Measurements from ENCODE around the gene SOBP.

The SOBP gene

DNA sequence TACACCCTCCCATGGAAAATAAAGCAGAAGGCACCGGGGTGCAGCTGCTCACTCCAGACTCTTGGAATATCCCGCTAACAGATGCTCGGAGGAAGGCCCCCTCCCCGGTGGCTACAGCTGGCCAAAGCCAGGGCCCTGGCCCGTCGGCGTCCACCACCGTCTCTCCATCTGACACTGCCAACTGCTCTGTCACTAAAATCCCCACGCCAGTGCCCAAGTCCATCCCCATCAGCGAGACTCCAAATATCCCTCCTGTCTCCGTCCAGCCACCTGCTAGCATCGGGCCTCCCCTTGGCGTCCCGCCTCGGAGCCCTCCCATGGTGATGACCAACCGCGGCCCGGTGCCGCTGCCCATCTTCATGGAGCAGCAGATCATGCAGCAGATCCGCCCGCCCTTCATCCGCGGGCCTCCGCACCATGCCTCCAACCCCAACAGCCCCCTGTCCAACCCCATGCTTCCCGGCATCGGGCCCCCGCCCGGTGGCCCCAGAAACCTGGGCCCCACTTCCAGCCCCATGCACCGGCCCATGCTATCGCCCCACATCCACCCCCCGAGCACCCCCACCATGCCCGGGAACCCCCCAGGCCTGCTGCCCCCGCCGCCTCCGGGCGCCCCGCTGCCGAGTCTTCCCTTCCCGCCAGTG is 143.9 kb downstream of the SOBP start:
- no peak for FAIRE-seq

DNA sequence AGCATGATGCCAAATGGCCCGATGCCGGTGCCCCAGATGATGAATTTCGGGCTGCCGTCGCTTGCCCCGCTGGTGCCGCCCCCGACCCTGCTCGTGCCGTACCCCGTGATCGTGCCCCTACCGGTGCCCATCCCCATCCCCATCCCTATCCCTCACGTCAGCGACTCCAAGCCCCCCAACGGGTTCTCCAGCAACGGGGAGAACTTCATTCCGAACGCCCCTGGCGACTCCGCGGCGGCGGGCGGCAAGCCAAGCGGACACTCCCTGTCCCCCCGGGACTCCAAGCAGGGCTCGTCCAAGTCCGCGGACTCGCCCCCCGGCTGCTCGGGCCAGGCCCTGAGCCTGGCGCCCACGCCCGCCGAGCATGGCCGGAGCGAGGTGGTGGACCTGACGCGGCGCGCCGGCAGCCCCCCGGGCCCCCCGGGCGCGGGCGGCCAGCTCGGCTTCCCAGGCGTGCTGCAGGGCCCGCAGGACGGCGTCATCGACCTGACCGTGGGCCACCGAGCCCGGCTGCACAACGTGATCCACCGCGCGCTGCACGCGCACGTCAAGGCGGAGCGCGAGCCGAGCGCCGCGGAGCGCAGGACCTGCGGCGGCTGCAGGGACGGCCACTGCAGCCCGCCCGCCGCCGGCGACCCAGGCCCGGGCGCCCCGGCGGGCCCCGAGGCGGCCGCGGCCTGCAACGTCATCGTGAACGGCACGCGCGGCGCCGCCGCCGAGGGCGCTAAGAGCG is 144.6 kb downstream of the SOBP start:
- DNase-seq (ENCODE audit: insufficient read length, low spot score) (no peak), FAIRE-seq (no peak)

More for the DNA sequence above, 143.9 kb downstream of the SOBP start:
- no peak for DNase-seq (ENCODE audit: insufficient read length, low spot score)

DNA sequence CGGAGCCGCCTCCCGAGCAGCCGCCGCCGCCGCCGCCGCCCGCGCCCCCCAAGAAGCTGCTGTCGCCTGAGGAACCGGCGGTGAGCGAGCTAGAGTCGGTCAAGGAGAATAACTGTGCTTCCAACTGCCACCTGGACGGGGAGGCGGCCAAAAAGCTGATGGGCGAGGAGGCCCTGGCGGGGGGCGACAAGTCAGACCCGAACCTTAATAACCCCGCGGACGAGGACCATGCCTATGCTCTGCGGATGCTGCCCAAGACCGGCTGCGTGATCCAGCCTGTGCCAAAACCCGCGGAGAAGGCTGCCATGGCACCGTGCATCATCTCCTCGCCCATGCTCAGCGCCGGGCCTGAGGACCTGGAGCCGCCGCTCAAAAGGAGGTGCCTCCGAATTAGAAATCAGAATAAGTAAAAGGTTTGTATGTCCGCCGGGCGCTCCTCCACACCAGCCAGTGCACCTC is 145.2 kb downstream of the SOBP start:
- no peak for DNase-seq (ENCODE audit: insufficient read length, low spot score)
- FAIRE-seq, result no peak

DNA sequence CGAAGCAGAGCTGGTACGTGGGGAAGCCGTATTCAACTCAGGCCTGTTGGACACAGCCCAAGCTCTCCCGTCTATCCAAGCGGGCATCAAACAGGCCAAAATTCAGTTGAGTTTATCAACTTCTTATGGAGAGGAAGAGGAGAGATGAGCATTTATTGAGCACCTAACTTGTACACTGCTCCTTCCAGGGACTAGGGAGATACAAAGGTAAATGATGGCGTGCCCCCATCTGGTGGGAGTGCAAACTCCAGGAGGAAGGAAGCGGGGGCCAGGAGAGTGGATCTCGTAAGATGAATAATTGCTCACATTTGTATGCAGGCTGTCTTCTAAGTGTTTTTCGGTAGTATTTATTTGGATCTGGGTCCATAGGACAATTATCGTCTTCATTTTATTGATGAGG is 146.6 kb downstream of the SOBP start:
- DNase-seq (ENCODE audit: insufficient read length, low spot score) (no peak), FAIRE-seq (no peak)

DNA sequence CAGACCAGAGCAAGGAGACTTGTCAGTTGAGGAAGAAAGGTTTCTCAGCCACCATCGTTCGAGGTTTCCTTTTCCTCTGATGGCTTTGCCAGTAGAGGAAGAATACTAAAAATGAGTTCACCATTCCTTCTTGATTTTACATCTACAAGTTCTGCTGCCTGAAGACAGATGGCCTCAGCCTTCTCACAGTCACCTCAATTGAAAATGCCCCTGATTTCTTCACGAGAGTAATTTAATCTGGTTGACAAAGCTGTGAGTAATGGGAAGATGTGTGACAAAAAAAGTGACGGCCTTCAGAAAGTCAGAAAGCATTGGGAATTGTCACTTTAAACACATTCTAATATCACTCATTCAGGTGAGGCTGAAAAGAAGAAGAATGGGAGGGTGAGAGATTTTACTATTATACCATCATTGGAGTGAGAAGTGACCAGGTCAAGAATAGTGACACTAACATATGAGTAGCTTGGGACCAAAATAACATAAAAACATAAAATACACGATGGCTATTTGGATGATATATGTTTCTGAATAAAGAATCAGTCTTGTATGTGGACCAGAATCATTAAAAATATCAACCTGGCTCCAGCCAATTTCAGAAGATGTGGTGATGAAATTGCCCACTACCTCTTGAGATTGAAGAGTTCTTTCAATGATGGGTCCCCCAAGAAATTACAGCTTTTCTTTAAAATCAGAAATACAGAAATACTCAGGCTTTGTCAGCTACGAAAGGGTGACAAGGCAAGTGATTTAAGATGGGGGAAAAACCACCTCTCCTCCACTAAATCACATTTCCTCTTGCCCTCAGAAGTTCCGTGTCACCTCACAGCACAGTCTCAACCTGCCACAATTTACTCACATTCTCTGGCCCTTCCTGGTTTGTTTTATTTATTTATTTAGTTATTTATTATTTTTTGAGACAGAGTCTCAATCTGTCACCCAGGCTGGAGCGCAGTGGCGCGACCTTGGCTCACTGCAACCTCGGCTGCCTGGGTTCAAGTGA is 147.7 kb downstream of the SOBP start:
- DNase-seq (ENCODE audit: insufficient read length, low spot score), result no peak
- no peak for FAIRE-seq

DNA sequence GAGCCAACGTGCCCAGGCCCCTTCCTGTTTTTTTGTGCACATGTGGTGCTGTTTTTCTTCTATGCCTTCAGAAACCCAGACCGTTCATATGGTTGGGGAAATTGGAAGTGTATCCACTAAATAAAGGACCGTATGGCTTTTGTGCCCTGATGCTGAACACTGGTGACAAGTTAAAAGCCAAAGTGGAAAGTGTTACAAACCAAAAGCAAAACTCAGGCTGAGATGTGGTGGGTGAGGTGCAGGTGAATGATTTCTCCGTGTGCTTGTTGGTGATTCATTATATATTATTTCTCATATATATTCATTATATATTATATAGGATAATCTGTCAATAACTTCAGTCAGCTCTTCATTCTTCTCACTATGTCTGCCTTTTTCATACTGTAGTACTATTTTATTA is 148.6 kb downstream of the SOBP start:
- no peak for FAIRE-seq
- no peak for DNase-seq (ENCODE audit: insufficient read length, low spot score)

DNA sequence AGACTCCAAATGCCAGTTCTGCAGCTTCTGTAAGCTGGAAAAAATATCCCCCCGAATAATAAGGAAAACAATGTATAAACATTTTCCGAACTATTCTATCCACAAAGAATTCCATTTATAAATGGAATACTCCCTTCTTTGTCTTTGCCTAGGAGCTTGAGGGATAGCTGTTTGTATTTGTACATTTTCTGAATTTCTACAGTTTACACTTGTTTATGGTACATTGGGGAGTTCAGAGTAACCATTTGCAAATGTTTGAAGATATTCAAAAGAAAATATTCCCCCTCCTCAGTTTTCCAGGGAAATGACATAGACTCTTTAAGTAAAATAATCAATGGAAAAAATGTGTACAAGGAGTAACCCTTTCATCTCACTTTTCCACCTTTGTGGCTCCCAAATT is 149.6 kb downstream of the SOBP start:
- DNase-seq (ENCODE audit: insufficient read length, low spot score) (no peak), FAIRE-seq (no peak)

DNA sequence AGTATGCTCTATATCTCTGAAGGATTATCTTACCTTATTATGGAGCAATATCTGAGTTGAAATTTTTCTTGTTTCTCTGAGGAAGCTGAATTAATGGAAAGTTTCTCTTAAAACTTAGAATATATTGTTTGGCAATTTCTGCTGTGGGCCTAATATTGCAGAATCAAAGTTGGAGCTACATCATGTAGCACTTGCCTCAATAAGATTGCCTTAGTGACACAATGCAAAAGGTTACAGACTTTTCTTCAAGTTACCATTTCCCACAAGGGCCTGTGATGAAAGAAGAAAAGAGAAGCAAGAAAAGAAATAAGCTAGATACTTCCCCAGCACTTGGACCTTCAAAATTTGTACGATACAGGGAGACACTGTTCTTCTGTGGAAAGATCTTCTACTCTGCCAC is 151.2 kb downstream of the SOBP start:
- no peak for DNase-seq (ENCODE audit: insufficient read length, low spot score)
- FAIRE-seq, result no peak

DNA sequence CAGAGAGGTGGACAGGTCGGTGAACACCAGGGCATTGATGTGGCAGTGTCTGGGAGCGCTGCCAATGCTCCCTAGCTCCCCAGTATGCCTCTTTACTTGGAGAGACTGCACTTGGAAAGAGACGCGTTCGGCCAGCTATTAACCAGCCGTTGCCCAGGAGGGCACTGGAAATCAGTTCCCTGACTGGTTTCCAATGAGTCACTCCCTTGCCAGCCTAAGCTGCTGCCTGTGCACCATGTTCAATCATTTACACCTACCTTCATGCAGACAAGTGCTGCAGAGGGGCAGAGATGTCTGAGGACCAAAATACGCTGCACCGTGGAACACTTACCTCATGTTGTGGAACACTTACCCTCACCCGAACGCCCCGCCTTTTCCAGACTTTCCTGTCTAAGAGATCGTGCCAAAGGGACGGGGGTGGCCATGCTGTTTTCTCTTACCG is 151.6 kb downstream of the SOBP start:
- DNase-seq (ENCODE audit: insufficient read length, low spot score) (no peak), FAIRE-seq (no peak)

DNA sequence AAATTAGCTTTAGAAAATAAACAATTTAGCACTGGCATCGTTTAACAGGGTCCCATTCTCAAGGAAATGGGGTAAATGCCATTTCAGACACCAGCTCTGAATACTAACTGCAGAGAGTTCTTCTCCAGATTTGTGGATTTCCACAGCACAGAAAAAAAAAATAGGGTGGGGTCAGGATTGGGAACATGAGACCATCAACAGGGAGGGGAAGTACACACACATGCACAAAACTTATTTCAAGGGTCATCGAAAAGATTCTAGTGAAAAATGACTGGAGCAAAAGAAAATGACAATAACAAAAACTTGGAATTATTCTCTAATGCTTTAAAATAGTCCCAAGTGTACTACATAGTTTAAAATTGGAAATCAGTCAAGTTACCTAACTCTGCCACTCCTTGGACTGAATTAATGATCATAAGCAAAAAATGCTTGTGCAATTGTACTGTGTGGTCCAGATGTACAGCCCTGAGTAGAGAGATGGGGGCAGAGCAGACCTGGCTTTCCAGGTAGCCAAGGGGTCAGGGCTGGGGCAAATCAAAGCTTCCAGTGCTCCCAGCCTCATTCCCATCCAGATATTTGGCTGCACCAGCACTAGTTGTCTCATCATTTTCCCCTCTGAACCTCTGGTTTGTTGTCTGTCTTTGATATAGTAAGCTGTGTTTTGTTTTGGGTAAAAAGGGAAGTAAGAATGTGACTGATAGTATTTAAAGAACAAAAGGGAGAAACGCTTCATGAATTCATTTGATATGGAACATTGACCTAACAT is 152.4 kb downstream of the SOBP start:
- FAIRE-seq, result no peak
- DNase-seq (ENCODE audit: insufficient read length, low spot score), result no peak

DNA sequence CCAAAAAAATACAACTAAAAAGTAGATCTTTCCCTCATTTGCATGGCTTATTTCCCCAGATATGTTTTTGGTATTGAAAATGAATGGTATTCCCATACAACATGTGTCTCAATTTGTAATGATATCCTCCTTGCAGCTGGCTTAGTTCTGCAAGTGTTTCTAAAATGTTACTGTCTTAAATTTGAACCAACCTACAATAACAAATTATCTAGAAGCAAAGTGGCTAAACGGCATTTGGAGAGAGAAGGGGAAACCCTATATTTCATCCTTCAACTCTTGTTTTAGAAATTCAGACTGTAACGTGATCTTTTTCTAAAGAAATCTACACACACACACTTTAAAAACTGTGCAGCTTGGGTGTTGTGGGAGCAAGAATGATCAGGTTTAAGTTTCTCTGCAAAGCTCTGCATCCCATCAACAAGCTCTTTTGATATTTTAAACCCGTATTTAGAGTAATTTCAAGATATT is 153.0 kb downstream of the SOBP start:
- DNase-seq (ENCODE audit: insufficient read length, low spot score), result no peak
- no peak for FAIRE-seq

DNA sequence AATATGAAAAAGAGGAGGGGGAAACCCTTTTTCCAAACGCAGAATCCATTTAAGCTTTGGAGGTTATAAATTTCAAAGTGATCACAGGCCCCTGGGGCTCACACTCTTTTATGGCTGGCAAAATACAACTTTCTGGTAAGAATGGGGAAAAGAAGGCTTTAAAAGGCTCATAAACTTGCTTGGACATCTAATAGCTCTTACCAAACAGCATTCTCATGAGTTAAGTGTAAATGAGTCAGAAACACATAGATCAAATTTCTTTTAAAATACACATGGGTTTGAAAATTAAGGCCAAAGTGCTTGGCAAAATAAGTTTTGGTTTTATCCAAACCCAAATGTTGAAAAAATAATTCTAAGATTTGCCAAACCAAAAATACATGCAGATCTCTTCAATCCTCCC is 154.6 kb downstream of the SOBP start:
- DNase-seq (ENCODE audit: insufficient read length, low spot score), result no peak
- no peak for FAIRE-seq

DNA sequence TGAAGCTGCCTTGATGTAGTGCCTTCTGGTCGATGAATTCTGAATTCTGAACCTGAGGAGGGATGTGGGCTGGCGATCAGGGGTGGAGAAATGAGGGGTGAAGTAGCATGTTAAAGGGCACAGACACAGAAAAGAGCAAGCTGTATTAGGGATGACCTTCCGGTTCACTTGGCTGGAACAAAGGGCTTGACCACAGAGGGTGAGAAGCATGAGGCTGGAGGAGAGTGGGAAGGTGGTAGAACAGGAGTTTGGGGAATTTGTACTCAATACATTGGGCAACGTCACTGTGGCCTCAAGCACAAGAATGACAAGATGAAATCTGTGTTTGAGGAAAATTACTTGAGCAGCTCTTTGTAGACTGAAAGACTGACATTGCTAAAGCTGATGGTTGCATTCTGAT is 155.8 kb downstream of the SOBP start:
- DNase-seq (ENCODE audit: insufficient read length, low spot score) (no peak), FAIRE-seq (no peak)

DNA sequence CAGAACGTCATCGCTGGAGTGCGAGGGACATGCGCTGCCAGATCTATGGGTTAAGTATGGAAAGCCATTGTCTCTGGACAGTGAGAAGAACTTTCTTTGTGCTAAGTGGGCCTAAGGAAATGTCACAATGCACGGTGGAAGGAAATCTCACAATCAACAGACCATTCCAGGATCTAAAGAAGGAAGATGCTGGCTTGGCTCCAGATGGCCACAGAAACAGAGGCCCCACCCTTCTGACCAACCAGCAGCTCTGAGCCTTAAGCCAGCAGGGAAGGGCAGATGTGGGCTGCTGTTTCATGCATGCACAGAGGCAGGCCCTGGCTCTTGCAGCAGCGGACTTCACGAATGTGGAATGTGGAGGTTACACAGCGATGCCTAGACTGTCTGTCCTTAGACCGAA is 156.3 kb downstream of the SOBP start:
- DNase-seq (ENCODE audit: insufficient read length, low spot score) (no peak), FAIRE-seq (no peak)

DNA sequence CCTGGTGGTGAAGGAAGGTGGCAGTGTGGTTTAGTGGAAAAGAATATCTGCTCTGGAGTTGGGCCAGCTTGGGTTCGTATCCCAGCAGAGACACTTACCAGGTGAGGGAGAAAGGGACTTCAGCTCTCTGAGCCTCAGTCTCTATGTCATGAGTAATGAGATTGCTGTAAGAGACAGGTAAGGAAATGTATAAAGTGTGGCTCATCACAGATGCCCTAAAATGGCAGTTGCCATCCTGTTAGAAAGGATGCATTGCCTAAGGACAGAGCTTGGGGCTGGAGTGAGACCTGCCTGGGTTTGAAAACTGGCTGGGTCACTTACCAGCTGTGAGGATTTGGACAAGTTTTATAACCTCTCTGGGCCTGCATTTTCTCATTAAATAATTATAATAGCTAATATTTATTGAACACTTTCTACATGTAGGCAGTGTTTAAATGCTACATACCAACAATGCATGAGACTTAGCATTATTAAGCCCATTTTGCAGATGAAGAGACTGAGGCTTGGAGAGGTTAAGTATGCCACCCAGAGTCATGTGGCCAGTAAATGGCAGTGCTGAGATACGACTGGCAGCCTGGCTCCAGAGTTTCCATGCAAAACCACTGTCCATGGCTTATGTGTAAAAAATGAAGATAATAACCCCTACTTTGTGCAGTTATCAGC is 157.0 kb downstream of the SOBP start:
- DNase-seq (ENCODE audit: insufficient read length, low spot score) (no peak), FAIRE-seq (no peak)

DNA sequence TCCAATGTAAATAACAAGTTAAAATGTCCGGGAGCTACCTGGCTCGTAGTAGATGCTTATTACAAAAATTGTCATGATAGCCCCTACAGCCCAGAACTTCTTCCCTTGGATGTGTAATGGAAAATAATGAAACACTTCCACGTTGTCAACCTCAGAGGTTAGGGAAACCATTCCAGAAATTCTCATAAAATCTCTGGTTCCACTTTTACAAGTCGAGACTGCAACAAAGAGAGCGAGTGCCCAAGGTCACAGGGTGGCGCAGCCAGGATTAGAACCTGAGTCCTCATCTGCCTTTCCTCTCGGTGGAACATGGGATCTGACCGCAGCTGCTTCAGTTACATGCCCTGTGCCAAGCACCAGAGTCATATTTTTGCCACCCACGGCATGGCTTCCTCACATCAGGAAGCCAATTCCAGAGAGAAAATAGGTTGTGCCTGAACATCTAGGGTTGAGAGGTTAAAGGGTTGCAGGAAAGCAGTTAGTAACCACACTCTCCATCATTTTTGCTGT is 157.6 kb downstream of the SOBP start:
- no peak for DNase-seq (ENCODE audit: insufficient read length, low spot score)

DNA sequence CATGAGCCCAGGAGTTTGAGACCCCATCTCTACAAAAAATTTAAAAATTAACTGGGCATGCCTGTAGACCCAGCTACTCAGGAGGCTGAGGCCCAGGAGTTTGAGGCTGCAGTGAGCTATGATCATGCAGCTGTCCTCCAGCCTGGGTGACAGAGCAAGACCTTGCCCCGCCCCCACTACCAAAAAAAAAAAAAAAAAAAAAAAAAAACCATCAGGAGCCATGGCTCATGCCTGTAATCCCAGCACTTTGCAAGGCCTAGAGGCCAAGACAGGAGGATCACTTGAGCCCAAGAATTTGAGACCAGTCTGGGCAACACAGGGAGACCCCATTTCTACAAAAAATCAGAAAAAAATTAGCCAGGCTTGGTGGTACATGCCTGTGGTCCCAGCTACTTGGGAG is 159.1 kb downstream of the SOBP start:
- DNase-seq (ENCODE audit: insufficient read length, low spot score) (no peak), FAIRE-seq (no peak)

More for the DNA sequence above, 157.6 kb downstream of the SOBP start:
- FAIRE-seq, result no peak

DNA sequence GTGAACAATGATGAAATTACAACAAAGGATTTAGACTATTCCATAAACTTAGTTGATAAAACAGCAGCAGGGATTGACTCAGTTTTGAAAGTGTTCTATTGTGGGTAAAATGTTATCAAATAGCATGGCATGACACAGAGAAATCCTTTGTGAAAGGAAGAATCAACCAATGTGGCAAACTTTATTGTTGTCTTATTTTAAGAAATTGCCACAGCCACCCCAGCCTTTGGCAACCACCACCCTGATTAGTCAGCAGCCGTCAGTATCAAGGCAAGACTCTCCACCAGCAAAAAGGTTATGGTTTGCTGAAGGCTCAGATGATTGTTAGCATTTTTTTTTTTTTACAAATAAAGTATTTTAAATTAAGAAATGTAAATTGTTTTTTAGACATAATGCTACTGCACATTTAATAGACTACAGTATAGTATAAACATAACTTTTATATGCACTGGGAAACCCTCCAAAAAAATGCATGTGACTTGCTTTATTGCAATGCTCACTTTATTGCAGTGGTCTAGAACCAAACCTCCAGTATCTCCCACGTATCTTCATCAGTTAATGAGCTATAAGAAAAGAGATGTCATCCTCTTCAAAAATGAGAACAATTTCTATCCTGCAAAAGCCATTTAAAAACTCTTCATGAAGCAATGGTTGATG is 162.7 kb downstream of the SOBP start:
- DNase-seq (ENCODE audit: insufficient read length, low spot score) (no peak), FAIRE-seq (no peak)

DNA sequence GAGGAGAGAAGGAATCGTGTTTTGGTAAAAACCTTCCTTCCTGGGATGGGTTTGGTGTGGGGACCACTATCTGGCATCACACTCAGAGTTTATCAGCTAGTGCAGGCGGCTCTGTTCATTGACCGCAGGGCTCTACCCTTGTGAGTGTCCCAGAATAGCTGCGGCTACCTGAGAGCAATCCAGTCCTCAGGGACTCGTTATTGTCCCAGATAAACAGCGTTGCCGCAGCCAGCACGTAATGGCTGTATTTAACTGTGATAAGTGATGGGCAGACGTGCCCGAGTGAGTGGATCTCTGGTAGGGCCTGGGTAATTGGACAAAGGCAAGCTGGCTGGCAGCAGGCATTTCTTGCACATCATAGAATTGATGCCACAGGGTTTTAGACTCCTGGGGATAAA is 163.3 kb downstream of the SOBP start:
- DNase-seq (ENCODE audit: insufficient read length, low spot score), result no peak
- FAIRE-seq, result no peak
